ENCODE data around the gene CCDC7. TPM values are rescaled to one million over a fixed set of nuclear protein-coding genes. Genes with fewer than 3 reads are reported as not detected.
A peak's percentile ranks its signal among the peaks of the same experiment; 100 is the strongest.

CCDC7 gene
- polyA plus RNA-seq, 6 donors from 2014 or later: 3.8 to 14.4 (median 5.8) TPM; not detected in 1

GRCh38 chr10:32417911-32418547, 27.9 kb upstream of the CCDC7 start:
- peaks cover 0 to 11% (median 7%) of the 10 kb centered on the region in 7 donors for H3K9me3 Mint-ChIP-seq
- no peak for ATAC-seq (ENCODE audit: low read depth in 2 of 2)
- H3K27ac Mint-ChIP-seq: no peak overlapping the region
- DNase-seq: no peak
- H3K4me3 Mint-ChIP-seq: no peak overlapping the region
- no peaks in the 10 kb centered on the region for H3K36me3 Mint-ChIP-seq
- no peaks in the 10 kb centered on the region for H3K4me1 Mint-ChIP-seq
- H3K27me3 Mint-ChIP-seq: peaks cover 14 to 30% (median 21%) of the 10 kb centered on the region in 3 donors

- no peak for ATAC-seq (ENCODE audit: low read depth in 2 of 2)
- peaks cover 0 to 16% (median 13%) of the 10 kb centered on the region in 7 donors for H3K9me3 Mint-ChIP-seq
- no peaks in the 10 kb centered on the region for H3K36me3 Mint-ChIP-seq
- no peaks in the 10 kb centered on the region for H3K4me1 Mint-ChIP-seq
- H3K4me3 Mint-ChIP-seq: no peak overlapping the region
- no peak for DNase-seq
- no peak overlapping the region for H3K27ac Mint-ChIP-seq
- H3K27me3 Mint-ChIP-seq: peaks cover 12 to 30% (median 21%) of the 10 kb centered on the region in 3 donors
Measured at GRCh38 chr10:32418572-32418971, 27.4 kb upstream of the CCDC7 start.

- Mint-ChIP-seq H3K4me1 (no peaks in the 10 kb centered on the region), H3K27me3 (peaks cover 11 to 29% (median 22%) of the 10 kb centered on the region in 3 donors), H3K36me3 (no peaks in the 10 kb centered on the region), H3K4me3 (no peak overlapping the region), H3K9me3 (peaks cover 0 to 25% (median 19%) of the 10 kb centered on the region in 7 donors), H3K27ac (no peak overlapping the region)
- DNase-seq (no peak), ATAC-seq (ENCODE audit: low read depth in 2 of 2) (no peak)
Measured at GRCh38 chr10:32419615-32420014, 26.3 kb upstream of the CCDC7 start.

GRCh38 chr10:32426186-32426585, 19.8 kb upstream of the CCDC7 start:
- Mint-ChIP-seq H3K4me3 (no peak overlapping the region), H3K9me3 (peaks cover 0 to 31% (median 20%) of the 10 kb centered on the region in 7 donors), H3K4me1 (no peaks in the 10 kb centered on the region), H3K27ac (no peak overlapping the region), H3K36me3 (no peaks in the 10 kb centered on the region), H3K27me3 (peaks cover 11 to 43% (median 35%) of the 10 kb centered on the region in 3 donors)
- ATAC-seq (ENCODE audit: low read depth in 2 of 2): no peak
- no peak for DNase-seq

- H3K4me1 Mint-ChIP-seq: no peaks in the 10 kb centered on the region
- H3K9me3 Mint-ChIP-seq: peaks cover 0 to 17% (median 3%) of the 10 kb centered on the region in 7 donors
- no peak overlapping the region for H3K27ac Mint-ChIP-seq
- peaks cover 31 to 59% (median 49%) of the 10 kb centered on the region in 3 donors for H3K27me3 Mint-ChIP-seq
- H3K36me3 Mint-ChIP-seq: no peaks in the 10 kb centered on the region
- no peak overlapping the region for H3K4me3 Mint-ChIP-seq
- no peak for DNase-seq
- ATAC-seq (ENCODE audit: low read depth in 2 of 2): no peak
Measured at GRCh38 chr10:32433542-32433941, 12.4 kb upstream of the CCDC7 start.

- Mint-ChIP-seq H3K27ac (no peak overlapping the region), H3K4me1 (no peaks in the 10 kb centered on the region), H3K36me3 (no peaks in the 10 kb centered on the region), H3K27me3 (peaks cover 41 to 74% (median 61%) of the 10 kb centered on the region in 3 donors), H3K9me3 (peaks cover 0 to 13% (median 2%) of the 10 kb centered on the region in 7 donors), H3K4me3 (no peak overlapping the region)
- DNase-seq: no peak
- no peak for ATAC-seq (ENCODE audit: low read depth in 2 of 2)
Measured at GRCh38 chr10:32436215-32436614, 9.7 kb upstream of the CCDC7 start.

GRCh38 chr10:32437334-32437733, 8.6 kb upstream of the CCDC7 start:
- peaks cover 0 to 6% (median 2%) of the 10 kb centered on the region in 7 donors for H3K9me3 Mint-ChIP-seq
- no peak overlapping the region for H3K27ac Mint-ChIP-seq
- H3K36me3 Mint-ChIP-seq: no peaks in the 10 kb centered on the region
- peaks cover 41 to 82% (median 71%) of the 10 kb centered on the region in 3 donors for H3K27me3 Mint-ChIP-seq
- H3K4me3 Mint-ChIP-seq: no peak overlapping the region
- ATAC-seq (ENCODE audit: low read depth in 2 of 2): no peak
- no peak for DNase-seq
- H3K4me1 Mint-ChIP-seq: no peaks in the 10 kb centered on the region

- DNase-seq (no peak), ATAC-seq (ENCODE audit: low read depth in 2 of 2) (no peak)
- Mint-ChIP-seq H3K4me3 (peak overlapping the region in 6 of 8 donors; percentile 68 to 98 (median 94)), H3K27me3 (peaks cover 4 to 28% (median 26%) of the 10 kb centered on the region in 3 donors), H3K4me1 (peaks cover 11 to 24% (median 17%) of the 10 kb centered on the region in 3 donors), H3K9me3 (no peaks in the 10 kb centered on the region), H3K36me3 (no peaks in the 10 kb centered on the region), H3K27ac (peak overlapping the region in 4 of 6 donors; percentile 5 to 99 (median 99))
Measured at GRCh38 chr10:32445036-32445435, 904 bp upstream of the CCDC7 start.

- no peaks in the 10 kb centered on the region for H3K9me3 Mint-ChIP-seq
- peaks cover 0 to 13% (median 11%) of the 10 kb centered on the region in 3 donors for H3K27me3 Mint-ChIP-seq
- H3K4me1 Mint-ChIP-seq: peaks cover 11 to 24% (median 17%) of the 10 kb centered on the region in 3 donors
- peaks cover 0 to 5% of the 10 kb centered on the region in 2 donors for H3K36me3 Mint-ChIP-seq
- peak overlapping the region; percentile 82 to 99 (median 98) for H3K4me3 Mint-ChIP-seq
- ATAC-seq (ENCODE audit: low read depth in 2 of 2) (no peak), DNase-seq (no peak)
- peak overlapping the region; percentile 84 to 99 (median 97) for H3K27ac Mint-ChIP-seq
Measured at GRCh38 chr10:32446536-32447406, 831 bp downstream of the CCDC7 start.

GRCh38 chr10:32454148-32454547, 8.2 kb downstream of the CCDC7 start:
- Mint-ChIP-seq H3K4me1 (no peaks in the 10 kb centered on the region), H3K27ac (no peak overlapping the region)

GRCh38 chr10:32459051-32459698, 13.2 kb downstream of the CCDC7 start:
- H3K27ac Mint-ChIP-seq: no peak overlapping the region
- H3K4me1 Mint-ChIP-seq: no peaks in the 10 kb centered on the region
- ATAC-seq (ENCODE audit: low read depth in 2 of 2) (no peak), DNase-seq (no peak)
- H3K9me3 Mint-ChIP-seq: no peaks in the 10 kb centered on the region
- no peaks in the 10 kb centered on the region for H3K27me3 Mint-ChIP-seq
- no peak overlapping the region for H3K4me3 Mint-ChIP-seq
- peaks cover 8 to 26% of the 10 kb centered on the region in 2 donors for H3K36me3 Mint-ChIP-seq

More at GRCh38 chr10:32454148-32454547, 8.2 kb downstream of the CCDC7 start:
- Mint-ChIP-seq H3K4me3 (no peak overlapping the region), H3K9me3 (no peaks in the 10 kb centered on the region), H3K36me3 (peaks cover 8 to 29% of the 10 kb centered on the region in 2 donors), H3K27me3 (no peaks in the 10 kb centered on the region)
- ATAC-seq (ENCODE audit: low read depth in 2 of 2) (no peak), DNase-seq (no peak)

GRCh38 chr10:32461203-32461602, 15.3 kb downstream of the CCDC7 start:
- no peaks in the 10 kb centered on the region for H3K9me3 Mint-ChIP-seq
- H3K36me3 Mint-ChIP-seq: peaks cover 2 to 30% of the 10 kb centered on the region in 2 donors
- ATAC-seq (ENCODE audit: low read depth in 2 of 2): no peak
- no peaks in the 10 kb centered on the region for H3K27me3 Mint-ChIP-seq
- no peak for DNase-seq
- no peak overlapping the region for H3K27ac Mint-ChIP-seq
- no peak overlapping the region for H3K4me3 Mint-ChIP-seq
- H3K4me1 Mint-ChIP-seq: no peaks in the 10 kb centered on the region

- Mint-ChIP-seq H3K4me1 (peaks cover 0 to 5% (median 0%) of the 10 kb centered on the region in 3 donors), H3K27me3 (no peaks in the 10 kb centered on the region), H3K27ac (no peak overlapping the region), H3K4me3 (no peak overlapping the region), H3K36me3 (peaks cover 22 to 49% of the 10 kb centered on the region in 2 donors), H3K9me3 (no peaks in the 10 kb centered on the region)
- ATAC-seq (ENCODE audit: low read depth in 2 of 2): no peak
- no peak for DNase-seq
Measured at GRCh38 chr10:32471232-32471631, 25.3 kb downstream of the CCDC7 start.

All from naive B cell (primary cell).